CD14-positive monocyte (primary cell): ENCODE data around the gene GUCY2D. TPM values are rescaled to one million over a fixed set of nuclear protein-coding genes. Genes with fewer than 3 reads are reported as not detected.

Source experiments
- DNase-seq, 3 donors: peaks; one replicate each; pipeline ENCODE4 v3.0.0-alpha.2; 2011 to 2022
- H2AFZ ChIP-seq: 2 replicates; pipeline ENCODE4 v1.6.0; 2012; ENCODE audit warnings: mild to moderate bottlenecking, low read depth, low read length, inconsistent platforms; ENCODE audit not compliant: insufficient read depth, poor library complexity, severe bottlenecking
- H3K27ac ChIP-seq, 2 donors: 1 replicate in 1 of 2; 2 replicates in 1 of 2; pipeline ENCODE4 v1.5.1; 2012 to 2013; ENCODE audit warnings: low read length in 2 of 2, control low read depth in 1 of 2, inconsistent platforms in 1 of 2, low read depth in 1 of 2, mild to moderate bottlenecking in 1 of 2
- H3K27me3 ChIP-seq, 2 donors: one replicate each; pipeline versions ENCODE4 v1.6.0 to v1.6.1; 2011 to 2013; ENCODE audit warnings: low read length in 2 of 2; ENCODE audit not compliant: control insufficient read depth in 2 of 2, insufficient read depth in 2 of 2
- H3K36me3 ChIP-seq, 2 donors: replicated peaks in 1 of 2; 1 replicate in 1 of 2; 2 replicates in 1 of 2; pipeline versions ENCODE4 v1.5.1 to v1.6.1; 2012 to 2013; ENCODE audit warnings: low read length in 2 of 2, control low read depth in 1 of 2, inconsistent platforms in 1 of 2, mild to moderate bottlenecking in 1 of 2; ENCODE audit not compliant: insufficient read depth in 2 of 2, control insufficient read depth in 1 of 2
- H3K4me1 ChIP-seq, 2 donors: 1 replicate in 1 of 2; 2 replicates in 1 of 2; pipeline versions ENCODE4 v1.5.1 to v1.6.1; 2012 to 2013; ENCODE audit warnings: low read length in 2 of 2, control low read depth in 1 of 2, inconsistent platforms in 1 of 2, mild to moderate bottlenecking in 1 of 2, moderate library complexity in 1 of 2; ENCODE audit not compliant: insufficient read depth in 2 of 2, control insufficient read depth in 1 of 2
- H3K4me2 ChIP-seq: replicated peaks from 2 replicates; pipeline ENCODE3; 2012; ENCODE audit warnings: low read length, moderate library complexity, mild to moderate bottlenecking; ENCODE audit not compliant: poor library complexity, severe bottlenecking; ENCODE audit errors: extremely low read depth
- H3K4me3 ChIP-seq, 3 experiments: fragments of 200-600 bp in 1 of 3; sonication (generic) in 1 of 3; replicated peaks in 1 of 3; 1 replicate in 2 of 3; 2 replicates in 1 of 3; pipeline ENCODE4 v1.5.1; 2011 to 2013; ENCODE audit warnings: low read length in 3 of 3, mild to moderate bottlenecking in 3 of 3, control low read depth in 2 of 3, low read depth in 2 of 3, inconsistent platforms in 1 of 3, moderate library complexity in 1 of 3
- H3K79me2 ChIP-seq: 2 replicates; pipeline ENCODE4 v1.6.0; 2012; ENCODE audit warnings: mild to moderate bottlenecking, control low read depth, inconsistent platforms, low read length, moderate library complexity; ENCODE audit not compliant: insufficient read depth
- H3K9ac ChIP-seq: 2 replicates; pipeline ENCODE4 v1.6.0; 2017; ENCODE audit warnings: low read length, mild to moderate bottlenecking; ENCODE audit not compliant: insufficient read depth, poor library complexity, severe bottlenecking
- H3K9me3 ChIP-seq, 2 donors: replicated peaks in 1 of 2; 1 replicate in 1 of 2; 2 replicates in 1 of 2; pipeline versions ENCODE4 v1.5.1 to v1.6.1; 2012 to 2013; ENCODE audit warnings: low read length in 2 of 2, control low read depth in 1 of 2; ENCODE audit not compliant: control insufficient read depth in 1 of 2, insufficient read depth in 1 of 2
- H4K20me1 ChIP-seq: 2 replicates; pipeline ENCODE4 v1.6.0; 2012; ENCODE audit warnings: mild to moderate bottlenecking, low read length, control low read depth, moderate library complexity; ENCODE audit not compliant: insufficient read depth
- H3K27ac Mint-ChIP-seq, 7 donors: one replicate each; pipeline ENCODE4 v1.8.0; 2020; ENCODE audit warnings: mild to moderate bottlenecking in 7 of 7, mixed read lengths in 7 of 7, moderate library complexity in 6 of 7, inconsistent platforms in 2 of 7
- H3K27me3 Mint-ChIP-seq, 3 donors: one replicate each; pipeline ENCODE4 v1.8.0; 2021 to 2022; ENCODE audit warnings: low read depth in 3 of 3, mild to moderate bottlenecking in 3 of 3, mixed read lengths in 3 of 3, moderate library complexity in 3 of 3, inconsistent platforms in 1 of 3
- H3K36me3 Mint-ChIP-seq, 2 donors: one replicate each; pipeline ENCODE4 v1.8.0; 2020; ENCODE audit warnings: mixed read lengths in 2 of 2, inconsistent platforms in 1 of 2, mild to moderate bottlenecking in 1 of 2
- H3K4me1 Mint-ChIP-seq: one replicate; pipeline ENCODE4 v1.8.0; 2020; ENCODE audit warnings: mild to moderate bottlenecking, mixed read lengths
- H3K4me3 Mint-ChIP-seq, 2 donors: one replicate each; pipeline ENCODE4 v1.8.0; 2020; ENCODE audit warnings: mild to moderate bottlenecking in 2 of 2, mixed read lengths in 2 of 2, moderate library complexity in 1 of 2
- H3K9me3 Mint-ChIP-seq, 7 donors: one replicate each; pipeline ENCODE4 v1.8.0; 2020 to 2022; ENCODE audit warnings: mixed read lengths in 7 of 7, mild to moderate bottlenecking in 6 of 7, moderate library complexity in 6 of 7, inconsistent platforms in 2 of 7
- WGBS: methylation state at CpG from one replicate; pipeline ENCODE4 v1.1.5; 2013; ENCODE audit warnings: missing lambda C conversion rate; ENCODE audit not compliant: insufficient coverage; 5-methylcytosine and 5-hydroxymethylcytosine counted together
- intact Hi-C, 2 donors: fragments of 100-400 bp; cut with micrococcal nuclease; formaldehyde crosslinking; loops; one replicate each; pipeline versions ENCODE4 v1.15.0 to v1.15.1; 2023
- polyA plus RNA-seq, 3 donors: library from polyadenylated mRNA; depleted of rRNA in 1 of 3; unstranded in 2 of 3; stranded (reverse) in 1 of 3; fragments of 300-500 nt in 2 of 3; fragments of >200 nt in 1 of 3; fragmentation: Illumina TruSeq in 2 of 3; gene quantifications; 1 replicate in 2 of 3; 2 replicates in 1 of 3; pipeline ENCODE4 v1.2.3, GENCODE V29; 2012 to 2021
- TF ChIP-seq, protein P1 (sequence below): fragments of 200-600 bp; IDR thresholded peaks from one replicate; pipeline ENCODE4 v1.8.0; 2022; ENCODE audit warnings: antibody characterized with exemption, mild to moderate bottlenecking

The GUCY2D gene
- polyA plus RNA-seq, 3 donors: 0.04 to 0.46 TPM; not detected in 1

GRCh38 chr17:8012996-8013640 lies 10.7 kb downstream of the GUCY2D start:
- no peaks in the 10 kb centered on the region for H4K20me1 ChIP-seq
- H3K27ac ChIP-seq: no peak overlapping the region
- H3K9me3 Mint-ChIP-seq: peaks cover 0 to 2% (median 0%) of the 10 kb centered on the region in 7 donors
- peaks cover 37 to 41% of the 10 kb centered on the region in 2 donors for H3K4me1 ChIP-seq
- H2AFZ ChIP-seq: peak overlapping the region; percentile 22
- intact Hi-C loops: no loop called here
- H3K4me3 Mint-ChIP-seq: peak overlapping the region in 1 of 2 donors; percentile 69
- peaks cover 0 to 8% of the 10 kb centered on the region in 2 donors for H3K36me3 Mint-ChIP-seq
- peak in 2 of 3 donors; percentile 36 to 43 for DNase-seq
- H3K9me3 ChIP-seq: no peaks in the 10 kb centered on the region
- 68% methylated on average over 10 of the region's 17 CpGs for WGBS
- peak overlapping the region in 1 of 3 experiments; percentile 19 for H3K4me3 ChIP-seq
- H3K27me3 Mint-ChIP-seq: peaks cover 4 to 16% (median 13%) of the 10 kb centered on the region in 3 donors
- TF ChIP-seq, protein P1, sequence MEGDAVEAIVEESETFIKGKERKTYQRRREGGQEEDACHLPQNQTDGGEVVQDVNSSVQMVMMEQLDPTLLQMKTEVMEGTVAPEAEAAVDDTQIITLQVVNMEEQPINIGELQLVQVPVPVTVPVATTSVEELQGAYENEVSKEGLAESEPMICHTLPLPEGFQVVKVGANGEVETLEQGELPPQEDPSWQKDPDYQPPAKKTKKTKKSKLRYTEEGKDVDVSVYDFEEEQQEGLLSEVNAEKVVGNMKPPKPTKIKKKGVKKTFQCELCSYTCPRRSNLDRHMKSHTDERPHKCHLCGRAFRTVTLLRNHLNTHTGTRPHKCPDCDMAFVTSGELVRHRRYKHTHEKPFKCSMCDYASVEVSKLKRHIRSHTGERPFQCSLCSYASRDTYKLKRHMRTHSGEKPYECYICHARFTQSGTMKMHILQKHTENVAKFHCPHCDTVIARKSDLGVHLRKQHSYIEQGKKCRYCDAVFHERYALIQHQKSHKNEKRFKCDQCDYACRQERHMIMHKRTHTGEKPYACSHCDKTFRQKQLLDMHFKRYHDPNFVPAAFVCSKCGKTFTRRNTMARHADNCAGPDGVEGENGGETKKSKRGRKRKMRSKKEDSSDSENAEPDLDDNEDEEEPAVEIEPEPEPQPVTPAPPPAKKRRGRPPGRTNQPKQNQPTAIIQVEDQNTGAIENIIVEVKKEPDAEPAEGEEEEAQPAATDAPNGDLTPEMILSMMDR: no peak
- peaks cover 36% of the 10 kb centered on the region for H3K4me1 Mint-ChIP-seq
- no peak overlapping the region for H3K9ac ChIP-seq
- peak overlapping the region in 2 of 7 donors; percentile 34 to 38 for H3K27ac Mint-ChIP-seq
- peak overlapping the region; percentile 20 for H3K4me2 ChIP-seq
- H3K36me3 ChIP-seq: no peaks in the 10 kb centered on the region
- H3K79me2 ChIP-seq: no peaks in the 10 kb centered on the region
- peaks cover 0 to 6% of the 10 kb centered on the region in 2 donors for H3K27me3 ChIP-seq

GRCh38 chr17:8013731-8014557 lies 11.5 kb downstream of the GUCY2D start:
- Mint-ChIP-seq H3K9me3 (peaks cover 0 to 2% (median 0%) of the 10 kb centered on the region in 7 donors), H3K27ac (peak overlapping the region in 3 of 7 donors; percentile 34 to 68 (median 53)), H3K27me3 (peaks cover 4 to 16% (median 11%) of the 10 kb centered on the region in 3 donors), H3K4me3 (no peak overlapping the region), H3K36me3 (peaks cover 0 to 8% of the 10 kb centered on the region in 2 donors), H3K4me1 (peaks cover 45% of the 10 kb centered on the region)
- intact Hi-C loops: no loop called here
- no peaks in the 10 kb centered on the region for H3K9me3 ChIP-seq
- no peak overlapping the region for H3K4me3 ChIP-seq
- 93% methylated on average over 10 of the region's 12 CpGs for WGBS
- H4K20me1 ChIP-seq: no peaks in the 10 kb centered on the region
- no peak overlapping the region for H3K9ac ChIP-seq
- H3K27ac ChIP-seq: no peak overlapping the region
- H3K36me3 ChIP-seq: no peaks in the 10 kb centered on the region
- no peak overlapping the region for H2AFZ ChIP-seq
- DNase-seq: no peak
- no peak overlapping the region for H3K4me2 ChIP-seq
- H3K27me3 ChIP-seq: peaks cover 0 to 6% of the 10 kb centered on the region in 2 donors
- H3K79me2 ChIP-seq: no peaks in the 10 kb centered on the region
- H3K4me1 ChIP-seq: peaks cover 45 to 50% of the 10 kb centered on the region in 2 donors
- TF ChIP-seq, protein P1: no peak
